NCI-H2029 (cell line): ENCODE data around the gene MAP2K6.

Source experiments
- DNase-seq: peaks from one replicate; lab custom pipeline; 2025; lab: John Stamatoyannopoulos, UW

MAP2K6 gene

GRCh38 chr17:69427486-69428197 is 13.1 kb downstream of the MAP2K6 start:
- no peak for DNase-seq

GRCh38 chr17:69428252-69428980 is 13.9 kb downstream of the MAP2K6 start:
- no peak for DNase-seq

GRCh38 chr17:69430488-69430887 is 16.0 kb downstream of the MAP2K6 start:
- no peak for DNase-seq

- no peak for DNase-seq
Observed at GRCh38 chr17:69431835-69432234, 17.3 kb downstream of the MAP2K6 start.

- DNase-seq: no peak
Observed at GRCh38 chr17:69433093-69433492, 18.6 kb downstream of the MAP2K6 start.

- DNase-seq: no peak
Observed at GRCh38 chr17:69434164-69434579, 19.7 kb downstream of the MAP2K6 start.

- DNase-seq: no peak
Observed at GRCh38 chr17:69435971-69436696, 21.6 kb downstream of the MAP2K6 start.

- no peak for DNase-seq
Observed at GRCh38 chr17:69437475-69437874, 23.0 kb downstream of the MAP2K6 start.

GRCh38 chr17:69438776-69439175 is 24.3 kb downstream of the MAP2K6 start:
- DNase-seq: no peak

- DNase-seq: no peak
Observed at GRCh38 chr17:69441179-69441578, 26.7 kb downstream of the MAP2K6 start.

- no peak for DNase-seq
Observed at GRCh38 chr17:69443138-69443537, 28.6 kb downstream of the MAP2K6 start.

GRCh38 chr17:69444023-69444422 is 29.5 kb downstream of the MAP2K6 start:
- DNase-seq: no peak

- DNase-seq: no peak
Observed at GRCh38 chr17:69445132-69445531, 30.6 kb downstream of the MAP2K6 start.

- DNase-seq: no peak
Observed at GRCh38 chr17:69447726-69448125, 33.2 kb downstream of the MAP2K6 start.

GRCh38 chr17:69448431-69449102 is 34.1 kb downstream of the MAP2K6 start:
- DNase-seq: no peak

- no peak for DNase-seq
Observed at GRCh38 chr17:69450131-69450530, 35.6 kb downstream of the MAP2K6 start.

- DNase-seq: no peak
Observed at GRCh38 chr17:69450918-69451317, 36.4 kb downstream of the MAP2K6 start.

GRCh38 chr17:69451416-69452394 is 37.2 kb downstream of the MAP2K6 start:
- no peak for DNase-seq

- DNase-seq: no peak
Observed at GRCh38 chr17:69452664-69453260, 38.3 kb downstream of the MAP2K6 start.

- DNase-seq: no peak
Observed at GRCh38 chr17:69454051-69454450, 39.6 kb downstream of the MAP2K6 start.

- DNase-seq: no peak
Observed at GRCh38 chr17:69455040-69455439, 40.5 kb downstream of the MAP2K6 start.
